Subcutaneous adipose tissue (tissue), 4 donors: Measurements from ENCODE around the gene KIAA0408. TPM values are rescaled to one million over a fixed set of nuclear protein-coding genes. Genes with fewer than 3 reads are reported as not detected.

Experiments used
- CTCF ChIP-seq: fragments of 450-650 bp; IDR thresholded peaks from one replicate; pipeline ENCODE4 v1.5.1; 2016; ENCODE audit warnings: low read depth, mild to moderate bottlenecking, control low read depth, antibody characterized with exemption, moderate library complexity
- total RNA-seq, 4 donors: library from RNA; depleted of rRNA; stranded (reverse); fragments of >200 nt; gene quantifications; one replicate each; pipeline ENCODE4 v1.1.0, GENCODE V29; 2016

Gene KIAA0408
- total RNA-seq, 4 donors from 2014 or later = 7.2 to 85.9 (median 51.7) TPM

DNA sequence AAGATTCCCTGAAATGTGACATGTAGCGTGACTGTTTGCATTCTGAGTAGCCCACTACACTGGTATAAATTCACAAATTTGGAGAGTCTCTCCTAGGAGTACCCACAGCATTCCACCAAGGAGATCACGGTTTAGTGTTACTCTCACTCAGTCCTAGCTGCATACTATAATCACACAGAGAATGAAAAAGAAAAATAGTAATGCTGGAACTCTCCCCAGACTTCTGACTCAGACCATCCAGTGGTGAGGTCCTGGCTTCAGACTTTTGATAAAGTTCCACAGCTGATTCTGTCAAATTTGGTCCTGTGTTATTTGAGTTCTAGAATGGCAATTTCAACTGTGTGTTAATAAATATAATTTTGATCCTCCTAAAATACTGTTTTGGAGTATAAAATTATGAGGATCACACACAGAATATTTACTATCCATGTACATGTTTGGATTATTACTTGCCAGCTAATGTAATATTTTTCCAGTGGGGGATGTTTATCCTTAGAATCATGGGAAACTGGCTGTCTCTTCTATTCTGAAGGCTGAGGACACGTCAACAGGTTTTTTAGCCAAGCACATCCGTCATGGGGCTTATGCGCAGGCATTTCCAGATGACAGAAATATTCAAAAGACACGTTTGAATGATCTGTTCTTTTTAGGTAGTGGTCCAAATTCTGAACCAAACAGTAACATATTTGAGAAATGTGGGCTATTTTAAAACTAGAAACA lies 5.1 kb upstream of the KIAA0408 start:
- no peak for TF ChIP-seq CTCF

DNA sequence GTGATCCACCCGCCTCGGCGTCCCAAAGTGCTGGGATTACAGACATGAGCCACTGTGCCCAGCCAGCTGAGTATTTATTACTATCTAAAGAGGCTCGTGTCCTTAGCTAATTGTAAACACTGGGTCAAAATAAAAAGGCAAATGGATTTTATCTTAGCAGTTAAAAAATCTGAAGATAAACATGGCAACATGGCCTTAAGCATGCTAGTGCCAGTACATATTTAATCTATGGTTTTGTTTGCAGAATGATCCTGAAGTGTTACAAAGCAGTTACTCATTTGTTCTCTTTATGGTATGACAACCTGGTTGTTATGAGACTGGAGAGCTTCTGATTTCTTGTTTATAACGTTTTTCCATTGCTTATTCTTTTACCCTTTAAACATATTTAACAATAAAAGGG lies 3.9 kb upstream of the KIAA0408 start:
- TF ChIP-seq CTCF = no peak

GRCh38 chr6:127462376-127462775 lies 3.2 kb upstream of the KIAA0408 start:
- TF ChIP-seq CTCF = no peak

- no peak for TF ChIP-seq CTCF
Measured at GRCh38 chr6:127460465-127460864, 1.3 kb upstream of the KIAA0408 start.

DNA sequence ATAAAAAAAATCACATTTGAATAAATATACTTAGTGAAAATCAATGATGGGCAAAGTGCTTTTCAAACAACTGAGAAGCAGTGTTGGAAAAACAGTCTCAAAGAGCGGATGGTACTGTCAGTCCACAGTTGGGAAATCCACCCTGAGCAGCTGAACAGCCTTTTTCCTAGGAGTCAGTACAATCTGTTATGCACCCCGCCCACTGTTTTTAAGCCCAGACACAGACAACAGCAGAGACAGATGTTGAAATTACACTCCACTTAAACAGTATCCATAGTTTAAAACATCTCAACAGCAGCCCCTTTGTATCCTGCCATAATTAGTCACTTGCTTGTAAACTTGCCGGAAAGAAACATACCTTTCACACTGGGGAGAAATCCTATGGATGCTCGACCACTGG lies 372 bp downstream of the KIAA0408 start:
- TF ChIP-seq CTCF = no peak

- TF ChIP-seq CTCF = no peak
Measured at GRCh38 chr6:127458222-127458621, 967 bp downstream of the KIAA0408 start.

DNA sequence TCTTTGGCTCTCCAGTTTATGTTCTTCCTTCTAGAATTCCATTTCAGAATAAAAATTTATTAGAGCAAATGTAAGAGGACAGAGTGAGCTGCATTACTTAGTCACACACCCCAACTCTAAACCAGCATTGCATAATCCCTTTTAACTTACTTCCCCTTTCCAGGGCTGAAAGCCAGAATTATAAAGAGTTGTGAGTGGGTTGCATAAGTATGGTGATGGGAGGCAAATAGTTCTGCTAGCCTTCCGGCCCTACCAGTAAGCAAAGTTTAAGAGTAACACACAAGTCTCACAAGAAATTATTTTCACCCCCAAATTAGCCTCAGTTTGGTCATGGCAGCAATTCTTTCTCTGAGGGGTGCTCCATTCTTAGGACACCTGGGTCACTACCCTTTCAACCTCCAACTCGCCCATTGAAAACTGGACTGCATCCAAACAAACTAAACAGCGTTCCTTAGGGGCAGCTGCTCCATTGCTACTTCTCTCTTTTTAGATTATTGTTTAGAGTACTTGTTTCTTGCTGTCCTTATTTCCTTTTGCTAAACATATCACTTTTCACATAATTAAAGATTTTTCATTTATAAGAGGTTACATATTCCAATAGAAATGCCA lies 1.6 kb downstream of the KIAA0408 start:
- no peak for TF ChIP-seq CTCF
